ENCODE results near the gene FAAP20.

GRCh38 chr1:2201062-2201461 lies 6.5 kb upstream of the FAAP20 start:
- TF ChIP-seq, protein P1, sequence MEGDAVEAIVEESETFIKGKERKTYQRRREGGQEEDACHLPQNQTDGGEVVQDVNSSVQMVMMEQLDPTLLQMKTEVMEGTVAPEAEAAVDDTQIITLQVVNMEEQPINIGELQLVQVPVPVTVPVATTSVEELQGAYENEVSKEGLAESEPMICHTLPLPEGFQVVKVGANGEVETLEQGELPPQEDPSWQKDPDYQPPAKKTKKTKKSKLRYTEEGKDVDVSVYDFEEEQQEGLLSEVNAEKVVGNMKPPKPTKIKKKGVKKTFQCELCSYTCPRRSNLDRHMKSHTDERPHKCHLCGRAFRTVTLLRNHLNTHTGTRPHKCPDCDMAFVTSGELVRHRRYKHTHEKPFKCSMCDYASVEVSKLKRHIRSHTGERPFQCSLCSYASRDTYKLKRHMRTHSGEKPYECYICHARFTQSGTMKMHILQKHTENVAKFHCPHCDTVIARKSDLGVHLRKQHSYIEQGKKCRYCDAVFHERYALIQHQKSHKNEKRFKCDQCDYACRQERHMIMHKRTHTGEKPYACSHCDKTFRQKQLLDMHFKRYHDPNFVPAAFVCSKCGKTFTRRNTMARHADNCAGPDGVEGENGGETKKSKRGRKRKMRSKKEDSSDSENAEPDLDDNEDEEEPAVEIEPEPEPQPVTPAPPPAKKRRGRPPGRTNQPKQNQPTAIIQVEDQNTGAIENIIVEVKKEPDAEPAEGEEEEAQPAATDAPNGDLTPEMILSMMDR (conservative IDR thresholded peaks at IDR 0.05; ENCODE audit: low read length) = no peak
- TF ChIP-seq EZH2phosphoT487 (IDR thresholded peaks at IDR 0.05; ENCODE audit: borderline replicate concordance) = no peak

Measured in Loucy (cell line).